ENCODE data around the gene SORT1.

- TF ChIP-seq ZNF8 (CRISPR knock-in tag; IDR thresholded peaks at IDR 0.05) (no peak), ARNTL (CRISPR knock-in tag; IDR thresholded peaks at IDR 0.05; ENCODE audit: borderline replicate concordance, low read depth) (no peak)
These were observed at the start of gene SORT1 for GRCh38 chr1:109397581-109398342.

Data from SK-N-SH treated with all-trans-retinoic acid at 6 μM for 48 hours (cell line).